WTC11 (cell line): ENCODE data around the gene SPSB4. TPM values are rescaled to one million over a fixed set of nuclear protein-coding genes. Genes with fewer than 3 reads are reported as not detected.

Experiments
- ATAC-seq: fragments of 200-7000 bp; cut with Tn5 transposase; 2 replicates; pipeline ENCODE4 v1.10.0; 2021; ENCODE audit warnings: mild to moderate bottlenecking, moderate library complexity
- CTCF ChIA-PET: fragments of 300-600 bp; sonication (Branson Sonifier 250); formaldehyde crosslinking; loops from one replicate; lab custom pipeline; 2021; ENCODE audit warnings: antibody characterized with exemption; lab: Charles Lee
- POLR2A ChIA-PET: fragments of 350-600 bp; sonication (Branson Sonifier 250); formaldehyde crosslinking; loops from one replicate; lab custom pipeline; 2021; ENCODE audit warnings: antibody characterized with exemption; lab: Charles Lee
- DNase-seq: peaks from one replicate; pipeline ENCODE4 v3.0.0; 2021; ENCODE audit warnings: low spot score
- H3K27ac Mint-ChIP-seq: 2 replicates; pipeline ENCODE4 v1.8.0; 2021; ENCODE audit warnings: mixed read lengths
- H3K27me3 Mint-ChIP-seq: 2 replicates; pipeline ENCODE4 v1.8.0; 2021; ENCODE audit warnings: low read depth, mild to moderate bottlenecking, moderate library complexity, mixed read lengths
- H3K36me3 Mint-ChIP-seq: 2 replicates; pipeline ENCODE4 v1.8.0; 2021; ENCODE audit warnings: mixed read lengths
- H3K4me1 Mint-ChIP-seq: 2 replicates; pipeline ENCODE4 v1.8.0; 2022; ENCODE audit warnings: mixed read lengths
- H3K4me3 Mint-ChIP-seq: 2 replicates; pipeline ENCODE4 v1.8.0; 2021; ENCODE audit warnings: mild to moderate bottlenecking, moderate library complexity, mixed read lengths
- H3K9me3 Mint-ChIP-seq: 2 replicates; pipeline ENCODE4 v1.8.0; 2021; ENCODE audit warnings: mixed read lengths
- EMX1 ChIP-seq: fragments of 250-450 bp; sonication (Bioruptor Pico); IDR thresholded peaks from 2 replicates; pipeline ENCODE4 v1.8.0; 2021; ENCODE audit warnings: mild to moderate bottlenecking
- FOXP1 ChIP-seq: sonication (generic); formaldehyde crosslinking; IDR thresholded peaks from 2 replicates; pipeline ENCODE4 v1.8.0; 2022; ENCODE audit warnings: missing genetic modification reagents, mild to moderate bottlenecking, moderate library complexity, borderline replicate concordance
- GRHL2 ChIP-seq: fragments of 250-450 bp; sonication (Bioruptor Pico); IDR thresholded peaks from 2 replicates; pipeline ENCODE4 v1.8.0; 2022; ENCODE audit warnings: mild to moderate bottlenecking, moderate library complexity; ENCODE audit not compliant: insufficient replicate concordance, severe bottlenecking
- HMGA2 ChIP-seq: fragments of 250-450 bp; sonication (Bioruptor Pico); IDR thresholded peaks from 2 replicates; pipeline ENCODE4 v1.4.0; 2021; ENCODE audit warnings: mild to moderate bottlenecking, moderate library complexity
- IRF2 ChIP-seq: sonication (generic); formaldehyde crosslinking; IDR thresholded peaks from 2 replicates; pipeline ENCODE4 v1.8.0; 2022; ENCODE audit warnings: low read depth, missing genetic modification reagents, borderline replicate concordance
- KAT7 ChIP-seq: sonication (generic); formaldehyde crosslinking; IDR thresholded peaks from 2 replicates; pipeline ENCODE4 v1.8.1; 2023; ENCODE audit warnings: missing genetic modification reagents, mild to moderate bottlenecking, borderline replicate concordance
- MXD4 ChIP-seq: fragments of 250-450 bp; sonication (Bioruptor Pico); IDR thresholded peaks from 2 replicates; pipeline ENCODE4 v1.8.0; 2021; ENCODE audit warnings: mild to moderate bottlenecking, moderate library complexity, borderline replicate concordance
- SMAD4 ChIP-seq: sonication (generic); formaldehyde crosslinking; IDR thresholded peaks from 2 replicates; pipeline ENCODE4 v1.8.0; 2022; ENCODE audit warnings: mild to moderate bottlenecking, missing genetic modification reagents
- TEAD4 ChIP-seq: sonication (generic); formaldehyde crosslinking; IDR thresholded peaks from 2 replicates; pipeline ENCODE4 v1.8.0; 2022; ENCODE audit warnings: mild to moderate bottlenecking, missing genetic modification reagents
- ZBTB21 ChIP-seq: sonication (generic); formaldehyde crosslinking; IDR thresholded peaks from 2 replicates; pipeline ENCODE4 v1.8.1; 2023; ENCODE audit warnings: mild to moderate bottlenecking, missing genetic modification reagents, borderline replicate concordance
- ZNF396 ChIP-seq: fragments of 250-450 bp; sonication (Bioruptor Pico); IDR thresholded peaks from 2 replicates; pipeline ENCODE4 v1.8.0; 2021; ENCODE audit warnings: mild to moderate bottlenecking, moderate library complexity, borderline replicate concordance
- total RNA-seq: library from RNA; stranded (reverse); gene quantifications from 3 replicates; pipeline ENCODE4 v1.2.3, GENCODE V29; 2021
- TF ChIP-seq, protein P1 (sequence below): sonication (generic); formaldehyde crosslinking; IDR thresholded peaks from 2 replicates; pipeline ENCODE4 v1.8.0; 2022; ENCODE audit warnings: missing genetic modification reagents
- TF ChIP-seq, protein P2 (sequence below): sonication (generic); formaldehyde crosslinking; conservative IDR thresholded peaks from 2 replicates; pipeline ENCODE4 v1.8.1; 2023; ENCODE audit warnings: mild to moderate bottlenecking, low read depth, missing genetic modification reagents, moderate library complexity
- TF ChIP-seq, protein P3 (sequence below): sonication (generic); formaldehyde crosslinking; IDR thresholded peaks from 2 replicates; pipeline ENCODE4 v1.8.0; 2023; ENCODE audit warnings: mild to moderate bottlenecking, missing genetic modification reagents
- TF ChIP-seq, protein P4 (sequence below): fragments of 250-450 bp; sonication (Bioruptor Pico); IDR thresholded peaks from 2 replicates; pipeline ENCODE4 v1.9.0; 2021; ENCODE audit warnings: moderate library complexity, mild to moderate bottlenecking, inconsistent platforms, borderline replicate concordance
- TF ChIP-seq, protein P5 (sequence below): sonication (generic); formaldehyde crosslinking; IDR thresholded peaks from 2 replicates; pipeline ENCODE4 v1.8.1; 2022; ENCODE audit warnings: low read depth, mild to moderate bottlenecking, moderate library complexity, missing genetic modification reagents, borderline replicate concordance
- TF ChIP-seq, protein P6 (sequence below): sonication (generic); formaldehyde crosslinking; IDR thresholded peaks from 2 replicates; pipeline ENCODE4 v1.8.1; 2023; ENCODE audit warnings: mild to moderate bottlenecking, missing genetic modification reagents, borderline replicate concordance
- TF ChIP-seq, protein P7 (sequence below): sonication (generic); formaldehyde crosslinking; IDR thresholded peaks from 2 replicates; pipeline ENCODE4 v1.8.1; 2023; ENCODE audit warnings: mild to moderate bottlenecking, missing genetic modification reagents, moderate library complexity

The SPSB4 gene
- total RNA-seq, 1 experiment from 2014 or later: 19.7 TPM

DNA sequence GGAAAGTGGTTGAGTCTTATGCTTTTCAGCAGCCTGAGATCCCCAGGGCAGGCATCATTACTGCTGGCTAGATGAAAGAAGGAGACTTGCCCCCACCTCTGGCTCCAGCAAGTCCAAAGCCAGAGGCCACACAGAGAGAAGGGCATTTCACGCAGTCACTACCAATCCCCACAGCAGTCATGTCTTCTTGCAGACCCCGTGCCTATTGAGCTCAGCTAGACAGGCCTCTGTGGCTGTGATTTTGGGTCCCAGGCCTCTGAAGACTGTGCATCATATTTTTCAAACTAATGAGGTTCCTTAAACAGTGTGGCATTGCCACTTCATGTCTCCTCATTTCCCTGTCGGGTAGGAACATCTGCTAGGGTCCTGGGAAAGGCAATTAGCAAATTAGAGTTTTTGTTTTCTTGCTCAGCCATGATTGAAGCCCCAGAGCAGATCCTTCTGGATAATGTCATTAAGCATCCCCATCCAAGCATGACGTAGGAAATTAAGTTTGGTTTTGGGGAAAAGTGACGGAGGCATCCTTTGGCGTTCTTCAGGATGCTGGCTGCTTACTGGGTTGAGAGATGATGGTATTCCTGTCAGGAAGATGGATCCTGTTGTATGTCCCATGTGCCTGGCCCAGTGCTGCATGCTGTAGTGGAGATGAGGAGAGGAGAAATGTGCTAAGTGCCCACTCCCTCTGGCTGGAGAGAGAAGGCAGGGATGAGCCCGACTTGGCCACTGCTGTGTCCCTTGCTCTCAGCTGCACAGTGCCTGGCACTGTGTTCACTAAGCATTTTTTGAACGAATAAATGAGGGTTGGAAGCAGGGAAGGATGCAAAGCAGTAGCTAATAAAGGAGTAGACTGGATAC lies 7.0 kb downstream of the SPSB4 start (continued):
- TF ChIP-seq, protein P1, sequence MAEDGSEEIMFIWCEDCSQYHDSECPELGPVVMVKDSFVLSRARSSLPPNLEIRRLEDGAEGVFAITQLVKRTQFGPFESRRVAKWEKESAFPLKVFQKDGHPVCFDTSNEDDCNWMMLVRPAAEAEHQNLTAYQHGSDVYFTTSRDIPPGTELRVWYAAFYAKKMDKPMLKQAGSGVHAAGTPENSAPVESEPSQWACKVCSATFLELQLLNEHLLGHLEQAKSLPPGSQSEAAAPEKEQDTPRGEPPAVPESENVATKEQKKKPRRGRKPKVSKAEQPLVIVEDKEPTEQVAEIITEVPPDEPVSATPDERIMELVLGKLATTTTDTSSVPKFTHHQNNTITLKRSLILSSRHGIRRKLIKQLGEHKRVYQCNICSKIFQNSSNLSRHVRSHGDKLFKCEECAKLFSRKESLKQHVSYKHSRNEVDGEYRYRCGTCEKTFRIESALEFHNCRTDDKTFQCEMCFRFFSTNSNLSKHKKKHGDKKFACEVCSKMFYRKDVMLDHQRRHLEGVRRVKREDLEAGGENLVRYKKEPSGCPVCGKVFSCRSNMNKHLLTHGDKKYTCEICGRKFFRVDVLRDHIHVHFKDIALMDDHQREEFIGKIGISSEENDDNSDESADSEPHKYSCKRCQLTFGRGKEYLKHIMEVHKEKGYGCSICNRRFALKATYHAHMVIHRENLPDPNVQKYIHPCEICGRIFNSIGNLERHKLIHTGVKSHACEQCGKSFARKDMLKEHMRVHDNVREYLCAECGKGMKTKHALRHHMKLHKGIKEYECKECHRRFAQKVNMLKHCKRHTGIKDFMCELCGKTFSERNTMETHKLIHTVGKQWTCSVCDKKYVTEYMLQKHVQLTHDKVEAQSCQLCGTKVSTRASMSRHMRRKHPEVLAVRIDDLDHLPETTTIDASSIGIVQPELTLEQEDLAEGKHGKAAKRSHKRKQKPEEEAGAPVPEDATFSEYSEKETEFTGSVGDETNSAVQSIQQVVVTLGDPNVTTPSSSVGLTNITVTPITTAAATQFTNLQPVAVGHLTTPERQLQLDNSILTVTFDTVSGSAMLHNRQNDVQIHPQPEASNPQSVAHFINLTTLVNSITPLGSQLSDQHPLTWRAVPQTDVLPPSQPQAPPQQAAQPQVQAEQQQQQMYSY: no peak
- TF ChIP-seq, protein P2, sequence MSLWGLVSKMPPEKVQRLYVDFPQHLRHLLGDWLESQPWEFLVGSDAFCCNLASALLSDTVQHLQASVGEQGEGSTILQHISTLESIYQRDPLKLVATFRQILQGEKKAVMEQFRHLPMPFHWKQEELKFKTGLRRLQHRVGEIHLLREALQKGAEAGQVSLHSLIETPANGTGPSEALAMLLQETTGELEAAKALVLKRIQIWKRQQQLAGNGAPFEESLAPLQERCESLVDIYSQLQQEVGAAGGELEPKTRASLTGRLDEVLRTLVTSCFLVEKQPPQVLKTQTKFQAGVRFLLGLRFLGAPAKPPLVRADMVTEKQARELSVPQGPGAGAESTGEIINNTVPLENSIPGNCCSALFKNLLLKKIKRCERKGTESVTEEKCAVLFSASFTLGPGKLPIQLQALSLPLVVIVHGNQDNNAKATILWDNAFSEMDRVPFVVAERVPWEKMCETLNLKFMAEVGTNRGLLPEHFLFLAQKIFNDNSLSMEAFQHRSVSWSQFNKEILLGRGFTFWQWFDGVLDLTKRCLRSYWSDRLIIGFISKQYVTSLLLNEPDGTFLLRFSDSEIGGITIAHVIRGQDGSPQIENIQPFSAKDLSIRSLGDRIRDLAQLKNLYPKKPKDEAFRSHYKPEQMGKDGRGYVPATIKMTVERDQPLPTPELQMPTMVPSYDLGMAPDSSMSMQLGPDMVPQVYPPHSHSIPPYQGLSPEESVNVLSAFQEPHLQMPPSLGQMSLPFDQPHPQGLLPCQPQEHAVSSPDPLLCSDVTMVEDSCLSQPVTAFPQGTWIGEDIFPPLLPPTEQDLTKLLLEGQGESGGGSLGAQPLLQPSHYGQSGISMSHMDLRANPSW (CRISPR knock-in tag): no peak
- TF ChIP-seq SMAD4 (CRISPR knock-in tag) (no peak), ZBTB21 (CRISPR knock-in tag) (no peak), TEAD4 (CRISPR knock-in tag) (no peak), KAT7 (CRISPR knock-in tag) (no peak)
- TF ChIP-seq, protein P3, sequence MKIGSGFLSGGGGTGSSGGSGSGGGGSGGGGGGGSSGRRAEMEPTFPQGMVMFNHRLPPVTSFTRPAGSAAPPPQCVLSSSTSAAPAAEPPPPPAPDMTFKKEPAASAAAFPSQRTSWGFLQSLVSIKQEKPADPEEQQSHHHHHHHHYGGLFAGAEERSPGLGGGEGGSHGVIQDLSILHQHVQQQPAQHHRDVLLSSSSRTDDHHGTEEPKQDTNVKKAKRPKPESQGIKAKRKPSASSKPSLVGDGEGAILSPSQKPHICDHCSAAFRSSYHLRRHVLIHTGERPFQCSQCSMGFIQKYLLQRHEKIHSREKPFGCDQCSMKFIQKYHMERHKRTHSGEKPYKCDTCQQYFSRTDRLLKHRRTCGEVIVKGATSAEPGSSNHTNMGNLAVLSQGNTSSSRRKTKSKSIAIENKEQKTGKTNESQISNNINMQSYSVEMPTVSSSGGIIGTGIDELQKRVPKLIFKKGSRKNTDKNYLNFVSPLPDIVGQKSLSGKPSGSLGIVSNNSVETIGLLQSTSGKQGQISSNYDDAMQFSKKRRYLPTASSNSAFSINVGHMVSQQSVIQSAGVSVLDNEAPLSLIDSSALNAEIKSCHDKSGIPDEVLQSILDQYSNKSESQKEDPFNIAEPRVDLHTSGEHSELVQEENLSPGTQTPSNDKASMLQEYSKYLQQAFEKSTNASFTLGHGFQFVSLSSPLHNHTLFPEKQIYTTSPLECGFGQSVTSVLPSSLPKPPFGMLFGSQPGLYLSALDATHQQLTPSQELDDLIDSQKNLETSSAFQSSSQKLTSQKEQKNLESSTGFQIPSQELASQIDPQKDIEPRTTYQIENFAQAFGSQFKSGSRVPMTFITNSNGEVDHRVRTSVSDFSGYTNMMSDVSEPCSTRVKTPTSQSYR (CRISPR knock-in tag): no peak

DNA sequence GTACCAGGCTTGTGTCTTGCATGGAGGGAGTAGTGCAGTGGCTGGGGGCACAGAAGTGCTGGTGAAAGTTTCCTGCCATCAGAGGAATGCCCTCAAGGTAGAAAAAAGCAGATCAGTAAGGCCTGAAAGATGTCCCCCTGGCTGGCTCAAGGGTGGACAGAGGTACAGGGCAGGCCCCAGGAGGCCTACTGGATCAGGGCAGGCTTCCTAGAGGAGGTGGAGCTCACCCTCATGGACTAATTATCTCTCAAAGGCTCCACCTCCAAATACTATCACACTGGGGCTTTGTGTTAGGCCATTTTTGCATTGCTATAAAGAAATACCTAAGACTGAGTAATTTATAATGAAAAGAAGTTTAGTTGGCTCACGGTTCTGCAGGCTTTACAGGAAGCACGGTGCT lies 7.8 kb downstream of the SPSB4 start:
- Mint-ChIP-seq H3K27ac (no peak overlapping the region), H3K36me3 (peaks cover 14% of the 10 kb centered on the region), H3K9me3 (peaks cover 12% of the 10 kb centered on the region), H3K4me3 (no peak overlapping the region), H3K4me1 (peaks cover 31% of the 10 kb centered on the region), H3K27me3 (no peaks in the 10 kb centered on the region; the same call in none of the 2 replicates)
- no peak for ATAC-seq
- ChIA-PET CTCF (interaction anchor here (0.6 kb wide), 1 partner anchor 147 kb away, joined by 3 read pairs; no protein-coding TSS in a partner anchor), POLR2A (no interaction called here)
- DNase-seq: no peak
- TF ChIP-seq, protein P4, sequence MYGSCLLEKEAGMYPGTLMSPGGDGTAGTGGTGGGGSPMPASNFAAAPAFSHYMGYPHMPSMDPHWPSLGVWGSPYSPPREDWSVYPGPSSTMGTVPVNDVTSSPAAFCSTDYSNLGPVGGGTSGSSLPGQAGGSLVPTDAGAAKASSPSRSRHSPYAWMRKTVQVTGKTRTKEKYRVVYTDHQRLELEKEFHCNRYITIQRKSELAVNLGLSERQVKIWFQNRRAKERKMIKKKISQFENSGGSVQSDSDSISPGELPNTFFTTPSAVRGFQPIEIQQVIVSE: no peak
- TF ChIP-seq IRF2 (CRISPR knock-in tag) (no peak), ZNF396 (CRISPR knock-in tag) (no peak), GRHL2 (no peak), MXD4 (CRISPR knock-in tag) (no peak), EMX1 (CRISPR knock-in tag) (no peak), FOXP1 (CRISPR knock-in tag) (no peak), HMGA2 (CRISPR knock-in tag) (no peak)
- TF ChIP-seq, protein P5, sequence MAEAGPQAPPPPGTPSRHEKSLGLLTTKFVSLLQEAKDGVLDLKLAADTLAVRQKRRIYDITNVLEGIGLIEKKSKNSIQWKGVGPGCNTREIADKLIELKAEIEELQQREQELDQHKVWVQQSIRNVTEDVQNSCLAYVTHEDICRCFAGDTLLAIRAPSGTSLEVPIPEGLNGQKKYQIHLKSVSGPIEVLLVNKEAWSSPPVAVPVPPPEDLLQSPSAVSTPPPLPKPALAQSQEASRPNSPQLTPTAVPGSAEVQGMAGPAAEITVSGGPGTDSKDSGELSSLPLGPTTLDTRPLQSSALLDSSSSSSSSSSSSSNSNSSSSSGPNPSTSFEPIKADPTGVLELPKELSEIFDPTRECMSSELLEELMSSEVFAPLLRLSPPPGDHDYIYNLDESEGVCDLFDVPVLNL (CRISPR knock-in tag): no peak
- TF ChIP-seq, protein P6, sequence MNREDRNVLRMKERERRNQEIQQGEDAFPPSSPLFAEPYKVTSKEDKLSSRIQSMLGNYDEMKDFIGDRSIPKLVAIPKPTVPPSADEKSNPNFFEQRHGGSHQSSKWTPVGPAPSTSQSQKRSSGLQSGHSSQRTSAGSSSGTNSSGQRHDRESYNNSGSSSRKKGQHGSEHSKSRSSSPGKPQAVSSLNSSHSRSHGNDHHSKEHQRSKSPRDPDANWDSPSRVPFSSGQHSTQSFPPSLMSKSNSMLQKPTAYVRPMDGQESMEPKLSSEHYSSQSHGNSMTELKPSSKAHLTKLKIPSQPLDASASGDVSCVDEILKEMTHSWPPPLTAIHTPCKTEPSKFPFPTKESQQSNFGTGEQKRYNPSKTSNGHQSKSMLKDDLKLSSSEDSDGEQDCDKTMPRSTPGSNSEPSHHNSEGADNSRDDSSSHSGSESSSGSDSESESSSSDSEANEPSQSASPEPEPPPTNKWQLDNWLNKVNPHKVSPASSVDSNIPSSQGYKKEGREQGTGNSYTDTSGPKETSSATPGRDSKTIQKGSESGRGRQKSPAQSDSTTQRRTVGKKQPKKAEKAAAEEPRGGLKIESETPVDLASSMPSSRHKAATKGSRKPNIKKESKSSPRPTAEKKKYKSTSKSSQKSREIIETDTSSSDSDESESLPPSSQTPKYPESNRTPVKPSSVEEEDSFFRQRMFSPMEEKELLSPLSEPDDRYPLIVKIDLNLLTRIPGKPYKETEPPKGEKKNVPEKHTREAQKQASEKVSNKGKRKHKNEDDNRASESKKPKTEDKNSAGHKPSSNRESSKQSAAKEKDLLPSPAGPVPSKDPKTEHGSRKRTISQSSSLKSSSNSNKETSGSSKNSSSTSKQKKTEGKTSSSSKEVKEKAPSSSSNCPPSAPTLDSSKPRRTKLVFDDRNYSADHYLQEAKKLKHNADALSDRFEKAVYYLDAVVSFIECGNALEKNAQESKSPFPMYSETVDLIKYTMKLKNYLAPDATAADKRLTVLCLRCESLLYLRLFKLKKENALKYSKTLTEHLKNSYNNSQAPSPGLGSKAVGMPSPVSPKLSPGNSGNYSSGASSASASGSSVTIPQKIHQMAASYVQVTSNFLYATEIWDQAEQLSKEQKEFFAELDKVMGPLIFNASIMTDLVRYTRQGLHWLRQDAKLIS (CRISPR knock-in tag): no peak
- TF ChIP-seq, protein P7, sequence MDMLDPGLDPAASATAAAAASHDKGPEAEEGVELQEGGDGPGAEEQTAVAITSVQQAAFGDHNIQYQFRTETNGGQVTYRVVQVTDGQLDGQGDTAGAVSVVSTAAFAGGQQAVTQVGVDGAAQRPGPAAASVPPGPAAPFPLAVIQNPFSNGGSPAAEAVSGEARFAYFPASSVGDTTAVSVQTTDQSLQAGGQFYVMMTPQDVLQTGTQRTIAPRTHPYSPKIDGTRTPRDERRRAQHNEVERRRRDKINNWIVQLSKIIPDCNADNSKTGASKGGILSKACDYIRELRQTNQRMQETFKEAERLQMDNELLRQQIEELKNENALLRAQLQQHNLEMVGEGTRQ (CRISPR knock-in tag): no peak
